AG04449 (cell line): ENCODE measurements around the gene EZR.

Experiments
- CTCF ChIA-PET: fragments of 350-600 bp; formaldehyde crosslinking; extraction: SDS; loops from one replicate; lab custom pipeline; 2021; ENCODE audit warnings: antibody characterized with exemption; lab: Yijun Ruan, JAX
- POLR2A ChIA-PET: fragments of 400-600, 350-600 bp; formaldehyde crosslinking; extraction: SDS; loops from one replicate; lab custom pipeline; 2020; ENCODE audit warnings: antibody characterized with exemption, inconsistent platforms; lab: Yijun Ruan, JAX
- DNase-seq: peaks from one replicate; pipeline ENCODE4 v3.0.0-alpha.2; 2010; ENCODE audit warnings: low read depth, low spot score
- H3K4me3 ChIP-seq: 2 replicates; pipeline ENCODE4 v1.5.1; 2011; ENCODE audit warnings: low read depth, mild to moderate bottlenecking, control low read depth, low read length
- TF ChIP-seq, protein P1 (sequence below): IDR thresholded peaks from one replicate; pipeline ENCODE4 v1.5.1; 2011; ENCODE audit warnings: mild to moderate bottlenecking, moderate library complexity, low read length, control low read depth, inconsistent platforms; ENCODE audit not compliant: insufficient read depth; ENCODE audit errors: missing control alignments

The EZR gene

GRCh38 chr6:158803733-158804143, 15.4 kb downstream of the EZR start:
- H3K4me3 ChIP-seq: no peak overlapping the region; the same call in 1 of the 2 replicates
- ChIA-PET CTCF (interaction anchor here (1.0 to 1.9 kb wide), 5 partner anchors 11 to 173 kb away, joined by 3 to 6 read pairs (median 3); no protein-coding TSS in a partner anchor), POLR2A (interaction anchor here (0.7 kb wide), 1 partner anchor 16 kb away, joined by 3 read pairs; no protein-coding TSS in a partner anchor)
- DNase-seq: no peak
- TF ChIP-seq, protein P1, sequence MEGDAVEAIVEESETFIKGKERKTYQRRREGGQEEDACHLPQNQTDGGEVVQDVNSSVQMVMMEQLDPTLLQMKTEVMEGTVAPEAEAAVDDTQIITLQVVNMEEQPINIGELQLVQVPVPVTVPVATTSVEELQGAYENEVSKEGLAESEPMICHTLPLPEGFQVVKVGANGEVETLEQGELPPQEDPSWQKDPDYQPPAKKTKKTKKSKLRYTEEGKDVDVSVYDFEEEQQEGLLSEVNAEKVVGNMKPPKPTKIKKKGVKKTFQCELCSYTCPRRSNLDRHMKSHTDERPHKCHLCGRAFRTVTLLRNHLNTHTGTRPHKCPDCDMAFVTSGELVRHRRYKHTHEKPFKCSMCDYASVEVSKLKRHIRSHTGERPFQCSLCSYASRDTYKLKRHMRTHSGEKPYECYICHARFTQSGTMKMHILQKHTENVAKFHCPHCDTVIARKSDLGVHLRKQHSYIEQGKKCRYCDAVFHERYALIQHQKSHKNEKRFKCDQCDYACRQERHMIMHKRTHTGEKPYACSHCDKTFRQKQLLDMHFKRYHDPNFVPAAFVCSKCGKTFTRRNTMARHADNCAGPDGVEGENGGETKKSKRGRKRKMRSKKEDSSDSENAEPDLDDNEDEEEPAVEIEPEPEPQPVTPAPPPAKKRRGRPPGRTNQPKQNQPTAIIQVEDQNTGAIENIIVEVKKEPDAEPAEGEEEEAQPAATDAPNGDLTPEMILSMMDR: no peak

- TF ChIP-seq, protein P1: no peak
- POLR2A ChIA-PET: no interaction called here
- DNase-seq: no peak
- H3K4me3 ChIP-seq: no peak overlapping the region
- CTCF ChIA-PET: interaction anchor here (0.7 kb wide), 1 partner anchor 9 kb away, joined by 3 read pairs; no protein-coding TSS in a partner anchor
These were observed 17.4 kb downstream of the EZR start for GRCh38 chr6:158801655-158802294.

DNA sequence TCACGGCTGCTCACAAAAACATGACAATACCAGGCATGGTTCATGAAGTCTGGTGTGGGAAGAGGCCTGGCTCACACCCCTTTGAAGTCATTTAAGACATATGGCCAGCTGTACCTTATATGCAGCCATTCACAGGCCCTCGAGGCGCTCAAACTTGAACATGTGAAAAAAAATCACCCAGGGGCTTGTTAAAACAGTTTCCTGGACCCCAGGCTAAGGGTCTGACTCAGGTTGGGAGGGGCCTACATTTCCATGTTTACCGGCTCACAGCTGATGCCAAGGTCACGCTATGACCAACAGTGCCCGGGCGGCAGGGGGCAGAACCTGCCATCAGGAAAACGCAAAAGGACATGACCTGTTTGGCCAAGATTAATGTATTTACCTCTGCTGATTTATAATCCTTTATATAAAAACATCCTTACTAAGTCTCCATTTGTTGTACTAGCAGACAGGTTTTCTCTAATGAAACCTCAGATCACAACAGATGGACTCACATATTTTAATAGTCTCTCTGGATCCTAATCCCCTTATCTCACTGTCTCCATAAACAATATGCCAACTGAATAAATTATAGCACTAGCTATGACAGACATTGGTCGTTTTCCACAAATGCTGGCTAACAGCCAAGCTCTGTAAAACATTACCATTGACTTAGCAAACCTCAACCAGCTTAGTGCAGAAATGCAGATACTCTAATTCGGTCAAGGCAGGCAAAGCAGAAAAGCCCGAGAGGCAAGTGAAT, 19.9 kb downstream of the EZR start:
- DNase-seq: no peak
- TF ChIP-seq, protein P1: no peak
- H3K4me3 ChIP-seq: no peak overlapping the region
- ChIA-PET POLR2A (no interaction called here), CTCF (interaction anchor here (0.8 to 12.3 kb wide), 3 partner anchors 10 to 174 kb away, joined by 3 to 132 read pairs (median 3); partner anchors contain the start of gene EZR)

- H3K4me3 ChIP-seq: no peak overlapping the region
- TF ChIP-seq, protein P1: no peak
- POLR2A ChIA-PET: interaction anchor here (0.7 kb wide), 1 partner anchor 232 kb away, joined by 3 read pairs; no protein-coding TSS in a partner anchor
- no peak for DNase-seq
- CTCF ChIA-PET: interaction anchor here (1.0 to 12.3 kb wide), 3 partner anchors 9 to 175 kb away, joined by 3 to 132 read pairs (median 4); no protein-coding TSS in a partner anchor
These were observed 20.9 kb downstream of the EZR start for GRCh38 chr6:158798311-158798710.

DNA sequence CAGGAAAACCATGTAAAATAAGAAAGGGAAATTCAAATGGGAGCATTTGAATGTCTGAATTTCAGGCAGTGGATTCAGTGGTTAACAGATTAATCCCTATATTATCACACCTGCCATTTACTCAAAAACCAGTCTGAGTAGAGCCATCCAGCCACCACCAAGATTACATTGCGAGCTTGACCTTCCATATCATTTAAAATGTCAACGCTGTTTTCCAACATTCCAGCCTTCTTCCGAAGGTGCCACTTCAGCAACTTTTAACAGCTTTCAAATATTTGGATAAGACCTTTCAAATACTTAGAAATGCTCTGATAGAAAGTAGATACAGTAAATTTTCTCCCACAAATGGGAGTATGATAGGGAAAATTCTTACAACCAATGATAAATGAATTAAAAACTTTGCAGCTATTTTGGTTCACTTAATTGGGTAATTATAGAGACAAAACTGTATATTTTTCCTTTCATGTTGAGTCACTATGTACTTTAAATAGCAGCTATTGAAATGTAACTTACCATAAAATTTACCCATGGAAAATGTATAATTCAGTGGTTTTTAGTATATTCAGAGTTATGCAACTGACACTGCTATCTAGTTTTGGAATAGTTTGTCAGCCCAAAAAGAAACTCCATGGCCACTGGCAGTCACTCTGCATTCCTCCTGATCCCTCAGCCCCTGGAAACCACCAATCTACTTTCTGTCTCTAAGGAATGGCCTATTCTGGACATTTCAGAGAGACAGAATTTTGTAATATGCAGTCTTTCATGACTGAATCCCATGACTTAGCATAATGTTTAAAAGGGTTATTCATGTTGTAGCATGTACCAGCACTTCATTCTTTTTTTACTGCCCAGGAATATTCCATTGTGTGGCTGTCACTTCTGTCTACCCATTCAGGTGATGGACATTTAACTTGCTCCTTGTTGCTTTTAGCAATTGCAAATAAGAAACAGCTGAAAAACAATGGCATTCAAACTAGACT, 21.5 kb downstream of the EZR start:
- POLR2A ChIA-PET: interaction anchor here (0.6 to 0.7 kb wide), 2 partner anchors 96 to 232 kb away, joined by 3 read pairs; no protein-coding TSS in a partner anchor
- DNase-seq: peak; percentile 72
- TF ChIP-seq, protein P1: no peak
- CTCF ChIA-PET: interaction anchor here (1.0 to 12.3 kb wide), 3 partner anchors 9 to 176 kb away, joined by 3 to 132 read pairs (median 4); no protein-coding TSS in a partner anchor
- H3K4me3 ChIP-seq: no peak overlapping the region
